ENCODE measurements around the gene TTLL10.

The TTLL10 gene

DNA sequence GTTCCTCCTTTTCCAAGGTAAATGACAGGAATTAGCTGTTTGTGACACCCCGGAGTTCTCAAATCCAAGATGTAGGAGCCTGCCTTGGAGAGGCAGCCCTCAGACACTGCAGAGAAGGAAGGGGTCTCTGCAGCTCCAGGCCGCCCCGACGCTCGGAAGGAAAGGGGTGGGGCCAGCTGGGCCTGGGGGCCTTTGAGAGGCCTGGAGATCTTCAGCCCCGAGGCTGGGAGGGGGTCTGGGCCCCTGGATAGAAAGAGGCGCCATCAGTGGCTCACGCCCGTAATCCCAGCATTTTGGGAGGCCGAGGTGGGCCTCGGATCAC, 33.9 kb downstream of the TTLL10 start:
- no peak for DNase-seq (ENCODE audit: low read depth)

GRCh38 chr1:1208713-1209433, 35.2 kb downstream of the TTLL10 start:
- no peak for DNase-seq (ENCODE audit: low read depth)

DNA sequence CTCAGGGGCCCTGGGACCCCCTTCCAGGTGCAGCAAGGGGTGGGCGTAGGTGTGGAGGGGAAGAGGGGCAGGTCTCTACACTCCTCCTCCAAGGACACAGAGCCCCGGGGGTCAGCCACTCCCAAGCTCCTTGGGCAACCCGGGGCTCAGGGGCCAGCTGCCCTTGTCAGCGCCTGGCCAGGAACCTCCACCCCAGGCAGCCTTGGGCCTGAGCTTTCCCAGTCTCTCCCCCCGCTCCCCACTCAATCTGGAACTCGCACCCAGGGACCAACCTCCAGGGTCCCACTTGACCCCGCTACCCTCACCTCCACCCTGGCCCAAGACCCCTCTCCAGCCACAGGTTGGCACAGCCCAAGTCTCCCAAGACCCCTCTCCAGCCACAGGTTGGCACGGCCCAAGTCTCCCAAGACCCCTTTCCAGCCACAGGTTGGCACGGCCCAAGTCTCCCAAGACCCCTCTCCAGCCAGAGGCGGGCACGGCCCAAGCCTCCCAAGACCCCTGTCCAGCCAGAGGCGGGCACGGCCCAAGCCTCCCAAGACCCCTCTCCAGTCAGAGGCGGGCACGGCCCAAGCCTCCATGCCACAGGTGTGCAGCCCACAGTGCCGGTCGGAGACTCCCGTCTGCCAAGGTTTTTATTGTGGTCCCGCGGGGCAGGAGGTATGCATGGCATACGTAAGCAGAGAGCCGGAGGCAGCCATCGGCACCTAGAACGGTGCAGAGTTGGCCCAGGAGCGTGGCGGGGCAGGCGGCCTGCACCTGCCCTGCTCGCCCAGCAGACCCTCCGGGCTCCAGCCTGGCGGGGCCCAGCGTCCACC, 37.3 kb downstream of the TTLL10 start:
- no peak for DNase-seq (ENCODE audit: low read depth)

DNA sequence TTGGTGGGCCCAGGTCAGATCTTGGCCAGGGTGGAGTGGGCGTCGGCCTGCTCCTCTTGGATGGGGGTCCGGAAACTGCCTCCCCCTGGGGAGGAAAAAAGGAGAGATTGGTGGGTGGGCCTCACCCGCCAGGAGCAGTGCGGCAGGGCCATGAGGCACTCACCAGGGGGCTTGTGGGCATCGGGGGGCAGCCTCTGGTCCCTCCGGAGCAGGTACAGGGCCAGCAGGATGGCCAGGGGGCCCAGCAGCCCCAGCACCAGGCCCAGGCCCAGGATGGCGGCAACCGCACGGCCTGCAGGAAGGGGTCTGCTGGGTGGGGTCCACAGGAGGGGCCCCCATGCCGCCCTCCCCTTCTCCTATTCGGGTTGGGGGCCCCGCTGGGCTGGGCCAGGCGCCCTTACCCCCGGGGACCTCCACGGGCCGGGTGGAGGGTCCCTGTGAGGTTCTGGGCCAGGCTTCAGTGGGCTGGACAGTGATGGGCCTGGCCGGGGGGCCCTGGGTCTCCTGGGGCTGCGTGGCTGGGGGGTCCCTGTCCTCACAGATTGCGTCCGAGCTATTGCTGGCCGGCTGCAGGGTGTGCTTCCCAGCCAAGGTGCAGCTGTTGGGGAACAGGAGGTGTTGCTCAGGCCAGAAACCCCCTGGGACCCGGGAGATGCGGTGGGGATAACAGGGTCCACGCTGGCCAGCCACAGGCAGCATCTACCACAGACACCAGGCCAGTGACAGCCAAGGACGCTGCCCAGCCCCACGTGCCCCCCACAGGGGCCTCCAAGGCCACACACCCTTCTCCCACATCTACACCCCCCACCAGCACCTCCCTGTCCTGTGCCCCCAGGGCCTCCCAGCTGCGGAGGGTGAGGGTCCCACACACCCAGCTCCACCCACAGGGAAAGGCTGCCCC, 38.1 kb downstream of the TTLL10 start:
- DNase-seq (ENCODE audit: low read depth) = no peak

DNA sequence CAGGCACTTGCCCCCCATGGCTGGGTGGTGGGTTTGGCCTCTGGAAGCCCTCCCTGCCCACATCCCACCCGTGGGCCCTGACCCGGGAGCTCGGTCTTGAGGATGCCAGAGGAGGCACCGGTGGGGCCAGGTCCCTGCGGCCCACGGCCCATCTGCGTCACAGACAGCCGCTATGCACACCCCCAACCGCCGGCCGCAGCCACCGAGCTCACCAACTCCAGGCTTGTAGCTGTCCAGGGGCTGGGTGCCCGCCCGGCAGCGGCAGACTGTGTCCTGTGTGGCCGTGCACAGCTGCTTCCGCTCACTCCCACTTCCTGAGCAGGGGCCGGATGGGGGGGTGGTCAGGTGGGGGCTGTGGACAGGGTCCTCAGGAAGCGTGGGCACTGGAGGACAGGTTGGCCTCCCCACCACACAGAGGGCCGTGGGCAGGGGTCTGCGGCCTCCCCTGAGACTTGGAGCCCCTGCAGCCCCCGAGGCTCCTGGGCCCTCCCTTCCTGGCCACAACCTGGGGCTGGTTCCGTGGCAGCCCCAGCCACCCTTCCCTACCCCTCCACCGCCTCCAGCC, 39.2 kb downstream of the TTLL10 start:
- DNase-seq (ENCODE audit: low read depth) = no peak

DNA sequence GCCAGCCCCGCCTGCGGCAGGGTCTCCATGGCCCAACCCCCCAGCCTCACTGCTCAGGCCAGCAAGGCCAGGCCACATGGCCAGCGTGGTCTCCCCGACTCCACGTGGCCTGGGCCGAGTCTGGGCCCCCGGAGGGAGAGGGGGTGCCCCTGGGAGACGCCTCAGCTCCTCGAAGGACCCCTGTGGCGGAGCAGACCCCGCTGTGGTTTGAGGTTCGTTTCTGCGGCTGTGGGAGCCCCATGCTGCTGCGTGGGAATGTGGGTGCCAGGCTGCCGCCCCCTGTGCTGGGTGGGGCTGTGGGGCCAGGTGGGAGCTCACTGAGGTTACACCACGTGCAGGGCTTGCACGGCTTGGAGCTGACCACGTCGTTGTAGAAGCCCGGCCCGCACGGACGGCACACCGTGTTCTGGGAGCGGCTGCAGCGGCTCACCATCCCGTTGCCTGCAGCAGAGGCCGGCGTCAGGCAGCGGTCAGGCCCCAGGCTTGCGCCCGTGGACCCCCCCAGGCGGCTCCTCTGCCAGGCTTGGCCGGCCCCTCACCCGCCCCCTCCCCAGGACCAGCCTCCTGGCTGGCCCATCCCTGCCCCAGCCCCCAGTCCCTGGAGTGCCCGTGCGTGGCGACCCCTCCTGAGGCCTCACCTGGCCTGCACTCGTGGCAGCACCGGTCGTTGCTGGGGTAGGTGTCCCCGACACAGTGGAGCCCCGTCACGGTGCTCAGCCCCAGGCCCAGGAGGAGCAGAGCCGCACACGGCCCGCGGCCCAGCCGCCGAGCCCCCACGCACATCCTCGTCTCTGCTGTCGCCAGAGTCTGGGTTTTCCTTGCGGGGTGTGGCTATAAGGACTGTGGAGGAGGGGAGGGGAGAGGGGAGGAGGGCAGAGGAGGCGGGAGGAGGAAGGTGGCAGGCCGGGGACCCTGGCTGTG, 39.9 kb downstream of the TTLL10 start, which contains the start of gene TNFRSF4:
TNFRSF4 (minus strand) TSS at position 809 of the 921 bp plus-strand sequence; CDS start at position 783, 26 bp downstream.
- DNase-seq (ENCODE audit: low read depth) = no peak

DNA sequence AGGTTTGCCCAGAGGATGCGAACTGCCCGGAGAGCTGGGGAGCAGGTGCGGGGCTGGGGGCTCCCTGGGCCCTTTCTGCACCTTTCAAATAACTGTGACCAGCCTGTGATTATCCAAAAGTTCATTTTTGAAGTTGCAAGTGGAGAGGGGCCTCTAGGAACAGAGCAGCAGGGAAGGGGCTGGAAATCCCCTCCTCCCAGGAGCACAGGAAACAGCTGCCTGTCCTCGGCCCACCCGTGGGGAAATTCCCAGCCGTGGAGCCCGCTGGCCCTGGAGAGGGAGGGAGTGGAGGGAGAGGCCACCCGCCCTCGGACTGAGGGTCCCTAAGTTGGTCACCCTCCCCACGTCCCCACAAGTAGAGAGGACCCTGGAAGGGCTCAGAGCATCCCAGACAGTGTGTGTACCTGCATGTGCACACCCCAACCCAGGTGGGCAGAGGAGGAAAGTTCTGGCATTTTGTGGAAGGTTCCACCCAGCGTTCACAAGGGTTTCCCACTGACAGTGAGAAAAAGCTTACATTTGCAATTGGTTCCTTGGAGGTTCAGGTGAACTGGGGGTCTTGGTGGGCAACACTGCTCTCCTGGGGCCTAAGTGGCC, 41.5 kb downstream of the TTLL10 start:
- DNase-seq (ENCODE audit: low read depth) = no peak

DNA sequence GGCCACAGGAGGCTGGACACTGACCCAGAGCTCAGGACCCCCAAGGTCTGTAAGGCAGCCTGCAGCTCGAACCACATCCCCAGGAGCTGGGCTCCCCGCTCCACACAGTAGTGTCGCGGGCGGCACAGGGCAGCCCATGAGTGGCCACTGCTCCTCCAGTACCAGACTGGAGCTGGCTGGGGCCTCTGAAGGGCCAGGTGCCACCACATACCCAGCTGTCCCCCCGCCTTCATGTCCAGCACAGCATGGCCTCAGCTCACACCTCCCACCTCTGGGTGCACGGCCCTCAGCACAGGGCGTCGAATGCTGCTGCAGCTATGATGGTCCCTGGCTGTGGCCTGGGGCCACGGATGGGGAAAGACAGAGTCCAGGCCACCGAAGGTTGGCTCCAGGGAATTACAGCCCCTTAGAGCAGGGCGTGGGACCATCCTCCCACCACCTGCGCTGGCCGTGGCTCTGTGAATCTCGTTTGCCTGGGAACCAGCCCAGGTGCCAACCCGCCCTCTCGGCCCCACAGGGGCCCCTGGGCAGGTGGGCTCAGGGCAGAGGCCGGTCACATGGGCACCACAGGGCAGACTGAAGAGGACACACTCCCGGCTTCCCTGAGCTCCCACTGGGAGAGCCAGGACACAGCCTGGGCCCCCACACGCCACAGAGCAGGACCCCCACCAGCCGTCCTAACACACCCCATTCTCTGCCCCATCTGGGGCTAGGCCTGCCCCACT, 42.4 kb downstream of the TTLL10 start:
- DNase-seq (ENCODE audit: low read depth) = no peak

GRCh38 chr1:1216770-1217620, 43.3 kb downstream of the TTLL10 start:
- no peak for DNase-seq (ENCODE audit: low read depth)

DNA sequence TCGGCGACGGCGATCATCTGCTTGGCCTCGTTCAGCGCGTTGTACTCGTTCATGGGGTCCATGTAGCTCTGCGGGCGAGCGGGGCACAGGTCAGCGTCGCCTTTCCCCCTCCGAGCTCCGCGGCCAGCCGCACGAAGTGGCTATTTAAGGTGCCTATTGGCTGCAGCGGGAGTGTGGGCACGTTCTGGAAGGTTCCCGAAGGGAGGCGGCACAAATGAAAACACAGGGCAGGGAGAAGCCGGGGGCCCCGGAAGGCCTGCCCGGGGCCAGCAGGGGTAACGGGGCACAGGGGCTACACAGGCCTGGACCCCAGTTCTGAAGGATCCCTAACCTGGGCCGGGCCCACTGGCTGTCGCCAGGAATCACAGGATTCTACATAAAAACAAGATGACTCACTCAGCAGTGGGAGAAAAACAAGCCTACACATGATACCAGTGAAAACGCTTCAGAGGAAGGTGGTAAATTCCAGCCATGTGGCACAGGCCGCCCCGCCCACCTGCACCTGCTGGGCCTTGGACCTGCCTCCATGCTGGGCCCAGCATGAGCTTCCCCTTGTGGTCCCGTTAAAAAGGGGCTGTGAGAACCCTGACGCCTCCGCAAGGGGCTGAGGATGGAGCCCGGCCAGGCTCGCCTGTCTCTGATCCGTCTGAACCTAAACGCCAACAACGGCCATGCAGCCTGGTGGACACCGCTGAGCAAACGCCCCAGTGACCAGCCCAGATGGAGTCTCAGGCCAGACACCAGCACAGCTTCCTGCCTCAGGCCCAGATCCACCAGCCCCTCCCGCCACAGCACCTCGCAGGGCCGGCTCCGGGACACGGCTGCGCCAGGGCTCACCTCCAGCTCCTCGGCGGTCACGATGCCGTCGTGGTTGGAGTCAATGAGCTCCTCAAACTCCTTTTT, 44.2 kb downstream of the TTLL10 start:
- DNase-seq (ENCODE audit: low read depth) = no peak

GRCh38 chr1:1218524-1219200, 45.0 kb downstream of the TTLL10 start:
- no peak for DNase-seq (ENCODE audit: low read depth)

GRCh38 chr1:1219341-1219740, 45.7 kb downstream of the TTLL10 start:
- no peak for DNase-seq (ENCODE audit: low read depth)

DNA sequence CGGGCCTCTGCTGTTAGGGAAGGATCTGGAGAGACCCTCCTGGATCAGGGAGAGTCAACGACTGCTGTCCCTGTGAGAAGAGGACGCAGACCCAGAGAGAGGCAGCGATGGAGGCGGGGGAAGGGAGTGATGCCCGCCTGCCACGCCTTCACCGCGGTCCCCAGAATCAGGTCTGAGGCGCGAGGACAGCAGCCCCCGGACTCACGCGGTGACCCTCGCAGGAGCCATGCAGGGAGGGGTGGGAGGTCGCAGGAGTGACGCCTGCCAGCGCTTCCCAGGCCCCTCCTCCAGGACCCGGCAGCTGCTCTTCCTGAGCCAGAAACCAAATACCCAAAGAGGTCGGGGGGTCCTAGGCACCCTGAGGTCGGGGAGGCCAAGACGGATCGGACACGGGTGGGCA, 46.5 kb downstream of the TTLL10 start:
- no peak for DNase-seq (ENCODE audit: low read depth)

GRCh38 chr1:1221887-1222574, 48.4 kb downstream of the TTLL10 start:
- DNase-seq (ENCODE audit: low read depth) = no peak

DNA sequence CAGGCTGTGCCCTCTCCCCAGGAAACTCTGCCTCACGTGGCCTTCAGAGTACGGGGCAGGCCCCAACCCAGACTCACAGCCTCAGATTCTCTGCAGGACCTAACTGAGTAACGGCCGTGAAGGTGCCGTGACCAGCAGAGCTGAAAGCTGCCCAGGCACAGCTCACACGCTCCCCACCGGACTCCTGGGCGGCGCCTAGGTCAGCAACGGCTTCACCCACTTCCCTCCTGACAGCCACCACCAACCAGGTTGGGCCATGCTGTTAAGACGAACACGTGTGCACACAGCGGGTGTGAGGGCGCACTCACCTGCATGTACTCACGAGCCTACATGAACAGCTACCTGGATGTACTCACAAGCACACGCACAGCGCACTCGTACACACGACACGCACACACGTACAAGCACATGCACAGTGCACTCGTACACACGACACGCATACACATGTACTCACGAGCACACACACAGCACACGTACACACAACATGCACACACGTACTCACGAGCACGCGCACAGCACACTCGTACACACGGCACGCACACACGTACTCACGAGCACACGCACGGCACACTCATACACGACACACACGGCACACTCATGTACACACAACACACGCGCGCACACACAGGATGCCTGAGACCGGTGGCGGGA, 49.0 kb downstream of the TTLL10 start:
- DNase-seq (ENCODE audit: low read depth) = no peak

- DNase-seq (ENCODE audit: low read depth) = no peak
Observed at GRCh38 chr1:1223321-1223720, 49.6 kb downstream of the TTLL10 start.
